ENCODE data around the gene A2ML1.
"Not testable (repeated sequence)": the region's sequence is repeated elsewhere in the genome, so short reads cannot be mapped to it uniquely, and the experiment has no call there.

Gene A2ML1

DNA sequence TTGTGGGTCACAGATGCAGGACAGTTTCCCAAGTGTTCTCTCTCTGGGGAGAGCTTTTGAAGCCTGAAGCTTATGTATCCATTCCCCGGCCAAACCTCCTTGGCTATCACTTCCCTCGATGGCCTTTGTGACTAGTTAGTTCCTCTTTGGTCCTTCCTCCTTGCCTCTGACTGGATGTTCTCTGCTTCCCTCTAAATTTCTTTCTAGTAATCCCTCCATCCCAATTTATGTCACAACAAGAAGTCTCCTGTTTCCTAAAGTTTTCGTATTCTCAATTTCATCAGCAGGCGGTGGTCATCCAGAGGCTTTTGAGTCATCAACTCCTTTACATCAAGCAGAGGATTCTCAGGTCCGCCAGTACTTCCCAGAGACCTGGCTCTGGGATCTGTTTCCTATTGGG is 27.5 kb downstream of the A2ML1 start:
- DNase-seq (ENCODE audit: low read depth in 1 of 2, low spot score in 1 of 2) = no peak

- no peak for DNase-seq (ENCODE audit: low read depth in 1 of 2, low spot score in 1 of 2)
Measured at GRCh38 chr12:8852119-8852518, 29.7 kb downstream of the A2ML1 start.

DNA sequence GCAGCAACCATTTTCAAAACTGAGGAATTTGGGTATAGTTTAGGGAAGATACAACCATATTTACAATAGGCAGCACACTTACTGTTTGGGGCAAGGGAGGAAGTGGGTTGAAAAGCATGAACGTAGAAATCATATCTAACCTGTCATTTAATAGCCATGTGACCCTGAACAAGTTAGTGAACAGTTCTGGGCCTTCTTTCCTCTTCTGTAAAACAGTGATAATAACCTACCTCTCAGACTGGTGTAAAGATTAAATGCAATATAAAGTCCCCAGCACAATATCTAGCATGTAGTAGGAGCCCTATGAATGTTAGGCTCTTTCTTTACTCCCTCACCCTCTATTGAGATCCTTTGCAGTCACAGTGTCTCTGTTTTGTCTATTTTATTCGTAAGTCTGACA is 33.5 kb downstream of the A2ML1 start:
- DNase-seq (ENCODE audit: low read depth in 1 of 2, low spot score in 1 of 2) = no peak

- DNase-seq (ENCODE audit: low read depth in 1 of 2, low spot score in 1 of 2) = not testable (repeated sequence)
Measured at GRCh38 chr12:8859448-8859847, 37.0 kb downstream of the A2ML1 start.

DNA sequence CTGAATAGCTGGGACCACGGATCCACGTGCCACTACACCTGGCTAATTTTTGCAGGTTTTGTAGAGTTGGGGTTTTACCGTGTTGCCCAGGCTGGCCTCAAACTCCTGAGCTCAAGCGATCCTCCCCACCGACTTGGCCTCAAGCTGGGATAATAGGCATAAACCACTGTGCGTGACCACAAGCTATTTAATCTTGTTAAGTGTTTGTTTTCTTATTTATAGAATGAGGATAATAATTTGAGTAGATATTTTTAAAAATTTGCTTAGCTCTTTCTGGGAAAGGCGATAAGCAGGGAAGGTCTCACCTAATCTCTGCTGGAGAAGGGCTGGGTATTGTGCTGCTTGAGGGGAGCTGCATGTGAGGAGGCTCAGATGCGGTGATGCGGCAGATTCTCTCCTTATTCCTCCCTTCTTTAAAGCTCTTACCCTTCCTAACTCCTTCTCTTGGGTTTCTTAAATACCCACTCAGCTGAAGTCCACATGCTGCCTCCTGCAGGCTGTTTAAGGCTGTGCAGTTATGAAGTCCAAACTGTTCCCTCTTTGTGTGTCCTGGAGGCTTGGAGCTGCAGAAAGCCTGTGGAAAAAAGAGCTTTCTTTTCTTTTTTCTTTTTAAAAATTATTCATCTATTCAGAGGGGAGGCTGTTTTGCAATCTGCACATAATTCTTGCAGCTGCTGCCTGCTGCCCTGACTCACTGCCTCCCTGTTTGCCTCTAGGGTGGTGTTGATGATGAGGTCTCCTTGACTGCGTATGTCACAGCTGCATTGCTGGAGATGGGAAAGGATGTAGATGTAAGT is 37.9 kb downstream of the A2ML1 start:
- DNase-seq (ENCODE audit: low read depth in 1 of 2, low spot score in 1 of 2) = peak in 1 of 2 donors; percentile 8

DNA sequence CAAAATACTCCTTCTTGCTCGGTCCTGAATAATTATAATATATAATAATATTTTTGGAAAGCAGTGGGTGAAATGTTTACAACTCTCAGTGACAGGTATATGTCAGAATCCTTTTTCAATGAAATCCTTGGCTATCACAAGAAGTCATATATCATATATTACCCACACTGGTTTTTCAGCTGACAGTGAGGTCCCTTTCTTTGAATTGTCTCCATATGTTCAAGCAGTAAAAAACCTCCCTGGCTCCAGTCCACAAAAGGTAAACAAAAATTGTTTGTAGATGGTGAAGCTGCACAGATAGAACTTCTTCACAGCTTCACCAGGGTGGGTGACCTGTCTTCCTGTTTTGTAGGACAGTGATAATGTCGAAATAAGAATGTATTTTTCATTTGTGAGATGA is 44.0 kb downstream of the A2ML1 start:
- DNase-seq (ENCODE audit: low read depth in 1 of 2, low spot score in 1 of 2) = no peak

GRCh38 chr12:8867009-8867408 is 44.6 kb downstream of the A2ML1 start:
- no peak for DNase-seq (ENCODE audit: low read depth in 1 of 2, low spot score in 1 of 2)

DNA sequence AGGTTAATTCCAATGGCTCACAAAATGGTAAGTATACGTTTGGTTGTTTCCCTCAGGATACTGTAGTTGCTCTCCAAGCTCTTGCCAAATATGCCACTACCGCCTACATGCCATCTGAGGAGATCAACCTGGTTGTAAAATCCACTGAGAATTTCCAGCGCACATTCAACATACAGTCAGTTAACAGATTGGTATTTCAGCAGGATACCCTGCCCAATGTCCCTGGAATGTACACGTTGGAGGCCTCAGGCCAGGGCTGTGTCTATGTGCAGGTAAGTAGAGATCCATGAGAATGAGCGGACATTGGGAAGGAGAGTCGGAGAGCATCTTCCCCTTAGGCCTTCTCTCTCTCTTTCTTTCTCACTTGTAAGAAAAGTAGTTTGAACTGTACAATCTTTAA is 45.4 kb downstream of the A2ML1 start:
- no peak for DNase-seq (ENCODE audit: low read depth in 1 of 2, low spot score in 1 of 2)

GRCh38 chr12:8870586-8870985 is 48.2 kb downstream of the A2ML1 start:
- no peak for DNase-seq (ENCODE audit: low read depth in 1 of 2, low spot score in 1 of 2)

- no peak for DNase-seq (ENCODE audit: low read depth in 1 of 2, low spot score in 1 of 2)
Measured at GRCh38 chr12:8871068-8871467, 48.6 kb downstream of the A2ML1 start.

DNA sequence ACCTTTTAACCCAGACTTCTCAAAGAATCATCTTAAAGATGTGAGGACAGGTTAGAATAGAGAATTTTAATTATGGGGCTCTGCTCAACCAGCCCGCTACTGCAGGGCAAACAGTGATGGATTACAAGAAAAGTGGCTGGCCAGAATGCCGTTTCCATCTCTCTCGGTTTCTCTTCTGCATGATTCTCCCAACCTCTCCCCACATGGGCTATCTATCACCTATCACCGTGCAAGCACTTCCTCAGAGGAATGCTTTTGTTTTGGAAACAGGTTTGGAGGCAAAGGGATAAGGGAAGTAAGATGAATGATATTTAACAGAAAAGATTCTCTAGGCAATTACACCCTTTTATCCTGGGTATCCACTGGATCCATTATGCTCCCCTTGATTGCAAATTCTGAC is 54.5 kb downstream of the A2ML1 start:
- DNase-seq (ENCODE audit: low read depth in 1 of 2, low spot score in 1 of 2) = no peak

- no peak for DNase-seq (ENCODE audit: low read depth in 1 of 2, low spot score in 1 of 2)
Measured at GRCh38 chr12:8886502-8887284, 64.3 kb downstream of the A2ML1 start.

GRCh38 chr12:8887285-8887715 is 64.9 kb downstream of the A2ML1 start:
- DNase-seq (ENCODE audit: low read depth in 1 of 2, low spot score in 1 of 2) = no peak

- peak; percentile 36 to 37 for DNase-seq (ENCODE audit: low read depth in 1 of 2, low spot score in 1 of 2)
Measured at GRCh38 chr12:8890313-8891085, 68.1 kb downstream of the A2ML1 start.

GRCh38 chr12:8891976-8892375 is 69.6 kb downstream of the A2ML1 start:
- DNase-seq (ENCODE audit: low read depth in 1 of 2, low spot score in 1 of 2) = no peak

DNA sequence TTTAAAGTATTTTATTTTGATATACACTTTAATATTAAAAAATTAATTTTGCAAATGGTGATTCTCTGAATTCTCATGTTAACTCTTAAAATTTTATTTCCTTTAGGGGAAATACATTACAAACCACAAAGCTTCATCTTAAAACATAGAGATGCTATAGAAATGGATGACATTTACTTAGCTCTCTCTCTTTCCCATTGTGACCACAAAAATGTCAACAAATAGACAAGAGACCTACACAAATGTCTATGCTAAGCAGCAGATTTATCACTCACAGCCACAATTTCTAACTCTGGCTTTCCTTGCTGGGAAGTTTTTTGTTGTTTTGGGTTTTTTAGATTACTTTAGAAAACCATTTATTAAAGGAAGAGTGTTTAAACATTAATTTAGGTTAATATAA is 72.0 kb downstream of the A2ML1 start:
- no peak for DNase-seq (ENCODE audit: low read depth in 1 of 2, low spot score in 1 of 2)

DNA sequence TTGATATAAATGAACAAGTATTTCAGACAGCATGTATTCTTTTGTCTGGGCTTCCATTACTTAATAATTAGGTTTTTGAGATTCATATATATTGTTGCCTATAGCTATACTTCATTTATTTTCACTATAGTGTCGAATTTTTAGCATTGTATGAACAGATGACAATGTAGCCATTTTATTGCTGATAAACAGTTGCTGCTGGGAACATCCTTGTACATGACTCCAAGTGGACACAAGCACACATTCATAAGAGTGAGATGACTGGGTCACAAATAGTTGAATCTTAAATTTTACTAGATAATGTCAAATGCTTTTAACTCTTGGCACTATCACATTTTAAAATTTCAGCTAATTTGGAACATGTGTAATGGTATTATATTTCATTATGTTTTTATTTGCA is 72.6 kb downstream of the A2ML1 start:
- DNase-seq (ENCODE audit: low read depth in 1 of 2, low spot score in 1 of 2) = no peak

- no peak for DNase-seq (ENCODE audit: low read depth in 1 of 2, low spot score in 1 of 2)
Measured at GRCh38 chr12:8897081-8897480, 74.7 kb downstream of the A2ML1 start.

- no peak for DNase-seq (ENCODE audit: low read depth in 1 of 2, low spot score in 1 of 2)
Measured at GRCh38 chr12:8899830-8900229, 77.4 kb downstream of the A2ML1 start.

DNA sequence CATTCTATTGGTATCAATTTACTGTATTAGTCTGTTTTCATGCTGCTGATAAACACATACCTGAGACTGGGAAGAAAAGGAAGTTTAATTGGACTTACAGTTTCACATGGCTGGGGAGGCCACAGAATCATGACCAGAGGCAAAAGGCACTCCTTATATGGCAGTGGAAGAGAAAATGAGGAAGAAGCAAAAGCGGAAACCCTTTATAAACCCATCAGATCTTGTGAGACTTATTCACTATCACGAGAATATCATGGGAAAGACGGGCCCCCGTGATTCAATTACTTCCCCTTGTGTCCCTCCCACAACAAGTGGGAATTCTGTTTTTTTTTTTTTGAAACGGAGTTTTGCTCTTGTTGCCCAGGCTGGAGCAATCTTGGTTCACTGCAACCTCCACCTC is 80.3 kb downstream of the A2ML1 start:
- not testable (repeated sequence) for DNase-seq (ENCODE audit: low read depth in 1 of 2, low spot score in 1 of 2)

GRCh38 chr12:8903646-8904045 is 81.2 kb downstream of the A2ML1 start:
- DNase-seq (ENCODE audit: low read depth in 1 of 2, low spot score in 1 of 2) = no peak

DNA sequence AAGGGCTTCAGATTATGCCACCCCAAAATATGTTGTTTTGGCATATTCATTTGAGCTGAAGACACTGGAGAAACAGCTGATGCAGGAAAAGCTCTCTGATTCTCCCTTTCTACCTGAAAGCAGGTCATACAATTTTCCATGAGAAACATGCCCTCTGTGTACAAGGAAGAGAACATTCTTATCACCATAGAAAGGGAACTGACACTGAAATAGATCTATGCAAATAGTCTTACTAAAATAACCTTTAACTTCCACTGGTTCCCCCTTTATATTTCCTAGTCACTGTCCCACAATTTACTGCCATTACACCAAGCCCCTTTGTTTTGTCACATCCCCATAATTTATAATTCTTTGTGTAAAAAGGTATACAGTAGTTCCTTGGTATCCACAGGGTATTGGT is 82.2 kb downstream of the A2ML1 start:
- DNase-seq (ENCODE audit: low read depth in 1 of 2, low spot score in 1 of 2) = no peak

Measured in activated CD4-positive, alpha-beta T cell treated with anti-CD3 and anti-CD28 coated beads, Interleukin-2, amount 50 U/mL, for 24 hours (primary cell).